Inflammatory macrophage treated with lipopolysaccharide for 4 hours (primary cell): ENCODE data around the gene ACVR1B.
"Not testable (repeated sequence)": the region's sequence is repeated elsewhere in the genome, so short reads cannot be mapped to it uniquely, and the experiment has no call there.

Source experiments
- DNase-seq: peaks from one replicate; pipeline ENCODE4 v3.0.0-alpha.2; 2020

Gene ACVR1B

GRCh38 chr12:51972422-51972812 is 20.9 kb downstream of the ACVR1B start:
- peak; percentile 56 for DNase-seq

DNA sequence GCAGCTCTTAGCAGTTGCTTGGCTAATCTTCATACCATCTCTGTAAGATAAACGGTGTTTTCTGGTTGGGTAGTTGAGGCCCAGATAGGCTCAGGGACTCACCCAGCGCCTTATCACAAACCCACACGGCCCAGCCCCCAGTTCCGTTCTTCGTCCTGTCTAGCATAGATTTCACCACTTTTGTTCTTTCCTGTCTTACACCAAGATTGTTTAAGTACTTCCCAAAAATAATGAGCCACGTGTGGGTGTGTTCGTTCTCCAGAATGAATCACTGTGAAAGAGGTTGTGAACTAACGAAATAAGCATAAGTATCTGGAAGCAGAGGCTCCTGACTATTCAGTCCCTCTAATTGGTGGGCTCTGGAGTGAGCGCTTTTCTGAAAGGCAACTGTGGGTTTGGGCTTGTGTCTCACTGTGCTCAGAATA is 21.4 kb downstream of the ACVR1B start:
- DNase-seq: peak; percentile 100

DNA sequence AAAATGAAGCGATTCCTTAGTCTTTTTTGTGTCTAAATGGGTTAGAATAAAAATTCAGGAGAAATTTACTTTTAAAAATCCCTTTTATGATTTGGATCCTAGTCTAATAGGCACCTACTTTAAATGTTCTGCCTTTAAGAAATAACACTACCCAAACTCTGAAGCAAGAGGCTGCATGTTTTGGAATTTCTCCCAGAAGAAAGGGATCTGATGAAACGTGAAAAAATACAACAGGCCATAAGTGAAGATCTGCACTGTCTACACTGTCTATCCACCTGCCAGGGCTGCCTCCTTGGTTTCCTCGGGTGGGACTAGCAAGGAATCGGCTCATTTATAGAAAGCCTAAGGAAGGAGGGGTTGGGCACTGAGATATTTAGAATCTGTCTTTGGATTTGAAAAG is 22.1 kb downstream of the ACVR1B start:
- DNase-seq: peak; percentile 20

DNA sequence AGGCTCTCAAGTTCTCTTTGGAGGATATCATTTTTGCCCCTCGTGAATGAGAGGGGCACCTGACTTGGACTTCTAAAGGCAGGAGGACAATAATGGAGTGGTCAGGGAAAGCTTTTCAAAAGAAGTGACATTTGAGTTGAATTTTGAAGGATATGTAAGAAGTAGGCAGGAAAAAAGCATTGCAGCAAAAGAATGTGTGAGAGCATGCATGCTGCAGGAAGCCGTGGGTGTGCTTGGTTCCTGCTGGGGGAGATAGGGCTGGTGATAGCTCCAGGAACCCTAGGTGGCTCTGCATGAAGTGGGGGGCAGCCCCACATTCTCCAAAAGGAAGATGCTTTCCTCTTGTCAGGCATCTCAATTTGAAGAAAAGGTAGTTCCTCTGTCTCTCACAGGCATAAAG is 23.1 kb downstream of the ACVR1B start:
- peak; percentile 62 for DNase-seq

DNA sequence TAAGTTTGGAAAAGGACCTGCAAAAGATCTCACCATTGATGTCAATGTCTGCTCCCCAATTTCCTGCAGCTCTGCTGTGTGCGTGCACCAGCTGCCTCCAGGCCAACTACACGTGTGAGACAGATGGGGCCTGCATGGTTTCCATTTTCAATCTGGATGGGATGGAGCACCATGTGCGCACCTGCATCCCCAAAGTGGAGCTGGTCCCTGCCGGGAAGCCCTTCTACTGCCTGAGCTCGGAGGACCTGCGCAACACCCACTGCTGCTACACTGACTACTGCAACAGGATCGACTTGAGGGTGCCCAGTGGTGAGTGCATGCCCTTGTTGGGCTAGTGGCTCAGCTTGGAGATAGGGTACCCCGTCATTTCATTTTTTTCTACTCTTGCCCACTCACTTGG is 23.7 kb downstream of the ACVR1B start:
- DNase-seq: no peak

- DNase-seq: peak; percentile 75
Measured at GRCh38 chr12:51976376-51977160, 25.1 kb downstream of the ACVR1B start.

- DNase-seq: no peak
Measured at GRCh38 chr12:51977320-51977753, 25.8 kb downstream of the ACVR1B start.

DNA sequence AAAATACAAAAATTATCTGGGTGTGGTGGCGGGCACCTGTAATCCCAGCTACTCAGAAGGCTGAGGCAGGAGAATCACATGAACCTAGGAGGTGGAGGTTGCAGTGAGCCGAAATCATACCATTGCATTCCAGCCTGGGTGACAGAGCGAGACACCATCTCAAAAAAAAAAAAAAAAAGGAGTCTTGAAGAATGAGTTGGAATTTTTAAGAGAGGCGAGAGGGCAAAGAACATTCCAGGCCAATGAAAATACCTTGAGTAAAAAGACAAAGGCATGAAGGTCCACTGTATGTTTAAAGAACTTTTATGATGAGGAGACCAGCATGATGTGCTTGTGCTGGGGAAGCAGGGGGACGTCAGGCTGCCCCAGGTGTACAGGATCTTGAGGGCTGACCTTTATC is 27.8 kb downstream of the ACVR1B start:
- not testable (repeated sequence) for DNase-seq

- DNase-seq: peak; percentile 70
Measured at GRCh38 chr12:51980051-51980808, 28.7 kb downstream of the ACVR1B start.

- DNase-seq: no peak
Measured at GRCh38 chr12:51980809-51981127, 29.3 kb downstream of the ACVR1B start.

- no peak for DNase-seq
Measured at GRCh38 chr12:51984657-51985056, 33.2 kb downstream of the ACVR1B start.

- DNase-seq: no peak
Measured at GRCh38 chr12:51985154-51985835, 33.8 kb downstream of the ACVR1B start.

- no peak for DNase-seq
Measured at GRCh38 chr12:51986834-51987233, 35.3 kb downstream of the ACVR1B start.

DNA sequence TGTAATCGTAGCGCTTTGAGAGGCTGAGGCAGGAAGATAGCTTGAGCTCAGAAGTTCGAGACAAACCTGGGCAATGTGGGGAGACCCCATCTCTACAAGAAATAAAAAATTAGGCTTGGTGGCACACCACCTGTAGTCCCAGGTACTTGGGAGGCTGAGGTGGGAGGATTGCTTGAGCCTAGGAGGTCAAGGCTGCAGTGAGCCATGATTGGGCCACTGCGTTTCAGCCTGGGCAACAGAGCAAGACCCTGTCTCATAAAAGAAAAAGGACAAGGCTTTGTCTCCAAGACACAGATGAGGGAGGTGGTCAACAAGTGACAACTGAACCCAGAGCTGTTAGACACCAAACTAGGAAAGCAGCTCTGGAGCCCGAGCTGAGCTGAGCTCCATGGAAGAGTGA is 40.7 kb downstream of the ACVR1B start:
- no peak for DNase-seq

GRCh38 chr12:51994539-51994820 is 43.0 kb downstream of the ACVR1B start:
- no peak for DNase-seq

- DNase-seq: no peak
Measured at GRCh38 chr12:51994959-51995358, 43.5 kb downstream of the ACVR1B start.

- DNase-seq: no peak
Measured at GRCh38 chr12:51997136-51997535, 45.6 kb downstream of the ACVR1B start.

- no peak for DNase-seq
Measured at GRCh38 chr12:52003016-52003550, 51.6 kb downstream of the ACVR1B start.

DNA sequence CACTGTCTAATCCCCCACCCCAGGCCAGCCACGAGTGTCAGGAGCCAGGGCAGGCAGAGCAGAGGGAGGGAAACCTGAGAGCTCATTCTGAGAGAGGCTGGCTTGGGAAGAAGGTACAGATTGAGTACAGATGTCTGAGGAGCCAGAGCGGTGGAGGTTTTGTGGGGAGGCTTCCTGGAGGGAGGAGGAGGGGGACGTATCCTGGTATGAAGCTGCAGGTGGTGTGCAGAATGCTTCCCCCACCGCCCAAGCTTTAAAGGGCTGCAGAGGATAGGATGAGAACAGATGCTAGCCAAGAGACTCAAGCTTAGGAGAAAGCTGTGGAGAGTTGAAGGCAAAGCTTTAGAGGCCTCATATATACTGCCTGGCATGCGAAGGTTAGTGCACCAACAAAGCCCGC is 52.1 kb downstream of the ACVR1B start:
- no peak for DNase-seq

- peak; percentile 45 for DNase-seq
Measured at GRCh38 chr12:52004042-52004648, 52.6 kb downstream of the ACVR1B start.

DNA sequence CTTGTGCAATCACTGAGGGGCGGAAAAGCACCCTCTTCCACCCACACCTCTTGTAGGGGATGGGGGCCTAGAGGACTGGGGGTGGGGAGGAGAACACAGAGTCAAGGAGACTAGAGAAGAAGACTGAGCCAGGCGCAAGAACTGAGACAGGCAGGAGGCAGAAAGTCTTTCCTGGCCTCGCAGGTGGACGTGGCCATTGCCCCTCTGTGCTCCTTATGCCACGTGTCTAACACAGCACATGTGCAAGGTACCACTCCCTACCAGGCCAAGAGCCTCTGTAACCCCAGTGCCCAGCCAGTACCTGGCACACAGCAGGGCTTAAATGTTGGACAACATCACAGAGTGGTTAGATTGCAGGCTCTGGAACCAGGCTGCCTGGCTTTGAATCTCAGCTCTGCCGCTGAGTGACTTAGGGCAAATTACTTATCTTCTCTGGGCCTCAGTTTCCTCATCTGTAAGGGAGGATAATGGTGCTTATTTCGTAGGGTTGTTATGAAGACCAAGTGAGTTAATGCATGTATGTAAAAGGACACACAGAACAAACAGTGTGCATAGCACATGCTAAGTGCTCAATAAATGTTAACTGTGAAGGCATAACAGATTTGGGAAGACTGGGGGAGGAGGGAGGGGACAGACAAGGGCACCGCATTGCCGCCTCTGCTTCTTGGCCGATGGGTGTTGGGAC is 53.9 kb downstream of the ACVR1B start:
- DNase-seq: no peak

GRCh38 chr12:52005903-52006703 is 54.6 kb downstream of the ACVR1B start:
- peak; percentile 96 for DNase-seq
